ENCODE data around the gene AMPD2. TPM values are rescaled to one million over a fixed set of nuclear protein-coding genes. Genes with fewer than 3 reads are reported as not detected.
A peak's percentile ranks its signal among the peaks of the same experiment; 100 is the strongest.

The AMPD2 gene
- total RNA-seq, 1 donor from 2014 or later: 49.3 TPM

DNA sequence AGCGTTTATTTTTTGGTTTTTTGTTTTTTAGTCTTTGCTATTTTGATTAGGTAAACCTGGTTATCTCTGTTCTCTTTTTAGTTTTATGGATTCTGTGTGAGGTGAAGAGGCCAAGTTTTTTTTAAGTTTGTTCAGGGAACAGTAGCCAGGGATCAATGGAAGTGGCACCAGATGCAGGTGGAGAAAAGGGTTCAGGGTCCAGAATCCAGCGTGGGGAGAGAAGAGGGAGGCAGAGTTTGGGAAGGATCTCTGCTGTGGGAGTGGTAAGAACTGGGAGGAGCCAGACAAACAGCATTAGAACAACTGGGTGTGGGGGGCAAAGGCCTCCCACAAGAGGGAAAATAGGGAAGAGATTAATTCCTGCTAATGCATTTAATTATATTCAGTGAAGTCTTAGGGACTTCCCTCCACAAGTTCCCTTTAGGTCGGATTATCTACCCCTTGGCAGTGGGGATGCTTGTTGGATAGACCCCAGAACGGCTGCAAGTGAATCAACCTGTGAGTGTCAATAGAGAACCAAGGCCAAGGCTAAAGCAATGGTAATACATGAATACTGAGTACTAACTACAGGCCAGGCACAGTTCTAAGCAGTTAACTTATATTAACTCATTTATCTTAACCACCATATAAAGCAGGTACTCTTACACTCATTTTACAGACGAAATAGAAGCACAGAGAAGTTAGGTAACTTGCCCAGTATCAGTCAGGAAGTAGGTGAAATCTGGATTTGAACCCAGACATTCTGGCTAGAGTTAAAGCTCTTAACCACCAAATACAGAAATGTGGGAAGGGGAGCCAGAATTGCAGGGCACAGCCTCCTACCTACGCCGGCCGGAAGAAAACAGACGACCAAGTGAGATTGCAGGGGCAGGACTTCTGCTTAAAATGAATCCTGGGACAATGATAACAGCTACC is 719 bp upstream of the AMPD2 start:
- peaks cover 7% of the 10 kb centered on the region for H3K27me3 Mint-ChIP-seq (ENCODE audit: unreplicated experiment)
- peaks cover 3% of the 10 kb centered on the region for H3K9me3 Mint-ChIP-seq (ENCODE audit: unreplicated experiment)
- H3K4me1 Mint-ChIP-seq (ENCODE audit: low read depth, unreplicated experiment): peaks cover 8% of the 10 kb centered on the region
- H3K36me3 Mint-ChIP-seq (ENCODE audit: unreplicated experiment): no peaks in the 10 kb centered on the region
- TF ChIP-seq CTCF (IDR thresholded peaks at IDR 0.05; ENCODE audit: partially characterized antibody, unreplicated experiment): no peak
- DNase-seq: no peak
- H3K27ac Mint-ChIP-seq (ENCODE audit: unreplicated experiment): no peak overlapping the region
- peak overlapping the region; percentile 98 for H3K4me3 Mint-ChIP-seq (ENCODE audit: unreplicated experiment)

DNA sequence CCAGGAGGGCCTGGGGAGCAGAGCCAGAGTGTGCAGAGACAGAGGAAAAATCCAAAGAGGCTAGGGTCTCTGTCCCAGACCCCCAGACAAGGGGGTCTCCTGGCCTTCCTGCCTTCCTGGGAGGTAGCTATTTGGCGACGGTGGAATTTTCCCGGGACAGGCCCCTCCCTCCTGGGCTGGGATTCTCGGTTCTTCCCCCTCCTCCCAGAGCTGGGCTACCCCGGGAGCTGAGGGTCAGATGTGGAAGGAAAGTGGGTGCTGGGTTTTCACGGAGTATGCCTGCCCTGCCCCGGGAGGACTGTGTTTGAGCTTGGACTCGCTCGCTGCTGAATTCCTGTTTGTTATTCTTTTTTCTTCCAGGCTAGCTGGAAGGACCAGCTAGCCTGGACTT is 759 bp downstream of the AMPD2 start:
- Mint-ChIP-seq H3K9me3 (ENCODE audit: unreplicated experiment) (peaks cover 3% of the 10 kb centered on the region), H3K36me3 (ENCODE audit: unreplicated experiment) (no peaks in the 10 kb centered on the region), H3K27ac (ENCODE audit: unreplicated experiment) (peak overlapping the region; percentile 85), H3K4me3 (ENCODE audit: unreplicated experiment) (peak overlapping the region; percentile 98), H3K27me3 (ENCODE audit: unreplicated experiment) (peaks cover 9% of the 10 kb centered on the region), H3K4me1 (ENCODE audit: low read depth, unreplicated experiment) (peaks cover 13% of the 10 kb centered on the region)
- no peak for TF ChIP-seq CTCF (IDR thresholded peaks at IDR 0.05; ENCODE audit: partially characterized antibody, unreplicated experiment)
- no peak for DNase-seq

DNA sequence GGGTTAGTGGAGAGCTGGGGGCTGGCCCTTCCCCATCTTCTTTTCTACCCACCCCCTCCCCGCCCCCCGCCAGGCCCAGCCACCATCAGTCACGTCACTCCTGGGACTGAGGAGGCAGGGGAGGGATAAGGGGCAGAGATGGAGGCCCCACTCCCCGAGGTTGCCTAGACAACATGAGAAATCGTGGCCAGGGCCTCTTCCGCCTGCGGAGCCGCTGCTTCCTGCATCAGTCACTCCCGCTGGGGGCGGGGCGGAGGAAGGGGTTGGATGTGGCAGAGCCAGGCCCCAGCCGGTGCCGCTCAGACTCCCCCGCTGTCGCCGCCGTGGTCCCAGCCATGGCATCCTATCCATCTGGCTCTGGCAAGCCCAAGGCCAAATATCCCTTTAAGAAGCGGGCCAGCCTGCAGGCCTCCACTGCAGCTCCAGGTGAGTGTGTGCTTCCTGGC is 1.2 kb downstream of the AMPD2 start:
- no peak for TF ChIP-seq CTCF (IDR thresholded peaks at IDR 0.05; ENCODE audit: partially characterized antibody, unreplicated experiment)
- DNase-seq: peak; percentile 94
- peak overlapping the region; percentile 98 for H3K4me3 Mint-ChIP-seq (ENCODE audit: unreplicated experiment)

DNA sequence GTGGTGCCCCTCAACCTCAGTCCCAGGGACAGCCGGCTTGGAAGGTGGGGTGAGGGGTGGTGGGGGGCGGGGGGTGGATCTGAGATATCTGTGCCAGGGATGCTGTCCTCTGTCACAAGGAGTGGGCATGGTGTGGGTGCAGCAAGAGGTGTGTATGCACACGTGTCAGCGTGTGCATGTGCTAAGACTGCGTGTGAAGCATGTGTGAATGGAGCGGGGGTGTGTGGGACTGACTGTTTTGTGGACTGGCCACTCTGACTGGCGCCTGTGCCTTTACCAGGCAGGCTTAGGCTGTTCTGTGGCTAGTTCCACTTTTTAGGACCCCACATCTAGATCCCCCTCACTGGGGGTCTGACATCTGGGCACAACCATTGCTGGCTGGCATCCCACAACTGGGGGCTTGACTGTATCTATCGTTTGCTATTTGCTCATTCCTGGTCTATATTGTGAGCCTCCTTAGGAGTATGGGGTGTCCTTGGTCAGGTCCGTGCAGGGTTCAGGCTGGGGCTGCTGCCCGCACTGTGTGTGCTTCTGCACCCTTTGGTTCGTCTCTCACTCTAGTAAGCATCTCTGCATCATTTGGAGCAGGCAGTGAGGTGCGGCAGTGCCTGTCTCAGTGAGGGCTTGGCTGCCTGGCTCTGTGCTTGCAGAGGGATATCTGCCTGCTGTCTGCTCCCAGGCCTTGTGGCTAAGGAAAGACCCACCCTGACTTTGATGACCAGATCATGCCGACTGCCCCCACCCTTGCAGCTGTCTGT is 1.9 kb downstream of the AMPD2 start:
- peaks cover 11% of the 10 kb centered on the region for H3K27me3 Mint-ChIP-seq (ENCODE audit: unreplicated experiment)
- H3K27ac Mint-ChIP-seq (ENCODE audit: unreplicated experiment): peak overlapping the region; percentile 64
- no peak for DNase-seq
- peaks cover 3% of the 10 kb centered on the region for H3K9me3 Mint-ChIP-seq (ENCODE audit: unreplicated experiment)
- peak overlapping the region; percentile 98 for H3K4me3 Mint-ChIP-seq (ENCODE audit: unreplicated experiment)
- peaks cover 19% of the 10 kb centered on the region for H3K4me1 Mint-ChIP-seq (ENCODE audit: low read depth, unreplicated experiment)
- no peaks in the 10 kb centered on the region for H3K36me3 Mint-ChIP-seq (ENCODE audit: unreplicated experiment)
- TF ChIP-seq CTCF (IDR thresholded peaks at IDR 0.05; ENCODE audit: partially characterized antibody, unreplicated experiment): no peak

More for the DNA sequence above, 1.2 kb downstream of the AMPD2 start:
- no peaks in the 10 kb centered on the region for H3K36me3 Mint-ChIP-seq (ENCODE audit: unreplicated experiment)
- peaks cover 11% of the 10 kb centered on the region for H3K27me3 Mint-ChIP-seq (ENCODE audit: unreplicated experiment)
- no peak overlapping the region for H3K27ac Mint-ChIP-seq (ENCODE audit: unreplicated experiment)
- H3K4me1 Mint-ChIP-seq (ENCODE audit: low read depth, unreplicated experiment): peaks cover 17% of the 10 kb centered on the region
- H3K9me3 Mint-ChIP-seq (ENCODE audit: unreplicated experiment): peaks cover 3% of the 10 kb centered on the region

Measured in glutamatergic neuron (in vitro differentiated cells).